A673 (cell line): Measurements from ENCODE around the gene ZNF541. TPM values are rescaled to one million over a fixed set of nuclear protein-coding genes. Genes with fewer than 3 reads are reported as not detected.

ENCODE experiments used
- BruUV-seq: library from RNA; stranded (reverse); fragments of 400-500 nt; replicated peaks from 2 replicates; lab custom pipeline; 2021; lab: Mats Ljungman, UMichigan
- CTCF ChIA-PET: fragments of 300-600 bp; sonication (Branson Sonifier 250); formaldehyde crosslinking; loops from one replicate; lab custom pipeline; 2022; ENCODE audit warnings: antibody characterized with exemption; lab: Charles Lee
- POLR2A ChIA-PET: fragments of 300-600 bp; sonication (Branson Sonifier 250); formaldehyde crosslinking; loops from one replicate; lab custom pipeline; 2022; ENCODE audit warnings: antibody characterized with exemption; ENCODE audit not compliant: low non-redundant PET; lab: Charles Lee
- DNase-seq: peaks from one replicate; pipeline ENCODE4 v3.0.0-alpha.2; 2015; ENCODE audit warnings: low spot score
- H3K27ac ChIP-seq: fragments of 200-600 bp; sonication (generic); 2 replicates; pipeline ENCODE4 v1.5.1; 2016; ENCODE audit warnings: mixed run types, low read depth, mild to moderate bottlenecking, mixed read lengths, antibody characterized with exemption, low read length; ENCODE audit not compliant: poor library complexity, severe bottlenecking
- H3K27me3 ChIP-seq: fragments of 200-600 bp; sonication (generic); replicated peaks from 2 replicates; pipeline ENCODE4 v1.6.1; 2017; ENCODE audit warnings: mixed run types, low read depth, mild to moderate bottlenecking, mixed read lengths, antibody characterized with exemption, low read length; ENCODE audit not compliant: insufficient read depth, poor library complexity
- H3K36me3 ChIP-seq: fragments of 200-600 bp; sonication (generic); 2 replicates; pipeline ENCODE4 v1.6.1; 2016; ENCODE audit warnings: mixed run types, mild to moderate bottlenecking, mixed read lengths, antibody characterized with exemption, low read length; ENCODE audit not compliant: insufficient read depth, poor library complexity, severe bottlenecking
- H3K4me1 ChIP-seq: fragments of 200-600 bp; sonication (generic); 2 replicates; pipeline ENCODE4 v1.6.1; 2017; ENCODE audit warnings: mixed run types, mild to moderate bottlenecking, mixed read lengths, antibody characterized with exemption, low read length; ENCODE audit not compliant: insufficient read depth, poor library complexity, severe bottlenecking
- H3K4me3 ChIP-seq: fragments of 200-600 bp; sonication (generic); 2 replicates; pipeline ENCODE4 v1.5.1; 2016; ENCODE audit warnings: low read depth, mixed run types, mild to moderate bottlenecking, mixed read lengths, low read length; ENCODE audit not compliant: poor library complexity, severe bottlenecking
- H3K9me3 ChIP-seq: fragments of 200-600 bp; sonication (generic); 2 replicates; pipeline ENCODE4 v1.6.1; 2016; ENCODE audit warnings: mixed run types, low read depth, mild to moderate bottlenecking, mixed read lengths, antibody characterized with exemption, low read length; ENCODE audit not compliant: poor library complexity, severe bottlenecking
- CTCF ChIP-seq: fragments of 300-800, 200-600 bp; sonication (generic); conservative IDR thresholded peaks from 2 replicates; pipeline ENCODE4 v1.5.1; 2017; ENCODE audit warnings: low read depth, mild to moderate bottlenecking, antibody characterized with exemption, low read length, moderate library complexity, mixed read lengths
- EZH2 ChIP-seq: fragments of 200-600 bp; sonication (generic); IDR thresholded peaks from 2 replicates; pipeline ENCODE4 v1.6.1; 2017; ENCODE audit warnings: borderline replicate concordance, low read depth, mild to moderate bottlenecking, mixed read lengths, antibody characterized with exemption, low read length; ENCODE audit not compliant: poor library complexity, severe bottlenecking
- intact Hi-C: fragments of 100-400 bp; cut with micrococcal nuclease; formaldehyde crosslinking; loops from one replicate; pipeline ENCODE4 v1.10.0; 2022; ENCODE audit not compliant: unreplicated experiment
- total RNA-seq: library from RNA; stranded (reverse); gene quantifications from 2 replicates; pipeline ENCODE4 v1.2.3, GENCODE V29; 2021

ZNF541 gene
- total RNA-seq, 1 experiment from 2014 or later: not detected

- CTCF ChIA-PET: no interaction called here
- no peaks in the 10 kb centered on the region for H3K27me3 ChIP-seq
- peaks cover 1% of the 10 kb centered on the region for H3K4me1 ChIP-seq
- no peak overlapping the region for H3K4me3 ChIP-seq
- no peak for DNase-seq
- BruUV-seq: no TSS peak
- TF ChIP-seq EZH2 (no peak), CTCF (no peak)
- H3K36me3 ChIP-seq: no peaks in the 10 kb centered on the region
- no peaks in the 10 kb centered on the region for H3K9me3 ChIP-seq
- POLR2A ChIA-PET: no interaction called here
- no peak overlapping the region for H3K27ac ChIP-seq
- intact Hi-C loops: no loop called here
These were observed 45.8 kb upstream of the ZNF541 start for GRCh38 chr19:47618771-47619170.

- H3K4me1 ChIP-seq: peaks cover 22% of the 10 kb centered on the region
- intact Hi-C loops: no loop called here
- no peaks in the 10 kb centered on the region for H3K27me3 ChIP-seq
- H3K27ac ChIP-seq: no peak overlapping the region
- ChIA-PET POLR2A (no interaction called here), CTCF (no interaction called here)
- no peak overlapping the region for H3K4me3 ChIP-seq
- no peaks in the 10 kb centered on the region for H3K36me3 ChIP-seq
- no peaks in the 10 kb centered on the region for H3K9me3 ChIP-seq
- TF ChIP-seq EZH2 (no peak), CTCF (no peak)
- DNase-seq: no peak
- BruUV-seq: no TSS peak
These were observed 42.8 kb upstream of the ZNF541 start for GRCh38 chr19:47615714-47616113.

GRCh38 chr19:47615230-47615629 lies 42.3 kb upstream of the ZNF541 start:
- Histone ChIP-seq H3K4me1 (peaks cover 26% of the 10 kb centered on the region), H3K27me3 (no peaks in the 10 kb centered on the region), H3K36me3 (no peaks in the 10 kb centered on the region), H3K27ac (no peak overlapping the region), H3K4me3 (no peak overlapping the region), H3K9me3 (no peaks in the 10 kb centered on the region)
- BruUV-seq: no TSS peak
- DNase-seq: no peak
- intact Hi-C loops: no loop called here
- ChIA-PET POLR2A (no interaction called here), CTCF (no interaction called here)
- TF ChIP-seq CTCF (no peak), EZH2 (no peak)
